ENCODE results near the gene NUDT8.
"Not testable (repeated sequence)": the region's sequence is repeated elsewhere in the genome, so short reads cannot be mapped to it uniquely, and the experiment has no call there.

NUDT8 gene

DNA sequence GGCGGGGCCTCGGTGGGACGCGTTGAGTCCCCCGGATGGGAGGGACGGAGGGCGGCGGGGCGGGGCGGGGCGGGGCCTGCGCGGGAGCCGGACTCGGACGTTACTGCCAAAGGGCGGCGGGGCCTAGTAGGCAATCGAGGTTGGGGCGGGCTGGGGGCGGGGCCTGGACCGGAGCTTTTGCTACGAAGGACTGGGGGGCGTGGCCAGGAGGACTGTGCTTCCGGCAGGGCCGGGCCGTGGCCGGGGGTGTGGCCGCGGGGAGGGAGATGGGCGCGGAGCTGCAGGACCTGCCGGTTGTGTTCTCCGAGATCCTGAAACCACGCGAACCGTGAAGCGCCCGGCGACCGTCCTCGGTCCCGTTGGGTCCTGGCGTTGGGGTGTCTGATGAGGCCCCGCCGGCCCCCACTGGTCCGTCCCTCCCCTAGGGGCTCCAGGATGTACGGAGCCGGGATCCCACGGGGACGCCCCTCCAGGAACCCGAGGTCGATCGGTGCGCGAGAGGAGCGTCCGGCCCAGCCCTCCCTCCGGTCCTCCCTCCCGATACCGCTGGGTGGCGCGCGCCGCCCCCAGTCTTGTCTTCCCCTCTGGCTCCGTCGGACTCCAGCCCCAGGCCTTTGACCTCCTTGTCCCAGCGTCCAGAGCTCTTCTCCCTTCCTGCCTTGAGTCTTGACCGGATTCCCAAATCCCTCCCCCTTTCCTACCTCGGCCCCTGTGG, 648 bp upstream of the NUDT8 start:
- TF ChIP-seq, protein P1, sequence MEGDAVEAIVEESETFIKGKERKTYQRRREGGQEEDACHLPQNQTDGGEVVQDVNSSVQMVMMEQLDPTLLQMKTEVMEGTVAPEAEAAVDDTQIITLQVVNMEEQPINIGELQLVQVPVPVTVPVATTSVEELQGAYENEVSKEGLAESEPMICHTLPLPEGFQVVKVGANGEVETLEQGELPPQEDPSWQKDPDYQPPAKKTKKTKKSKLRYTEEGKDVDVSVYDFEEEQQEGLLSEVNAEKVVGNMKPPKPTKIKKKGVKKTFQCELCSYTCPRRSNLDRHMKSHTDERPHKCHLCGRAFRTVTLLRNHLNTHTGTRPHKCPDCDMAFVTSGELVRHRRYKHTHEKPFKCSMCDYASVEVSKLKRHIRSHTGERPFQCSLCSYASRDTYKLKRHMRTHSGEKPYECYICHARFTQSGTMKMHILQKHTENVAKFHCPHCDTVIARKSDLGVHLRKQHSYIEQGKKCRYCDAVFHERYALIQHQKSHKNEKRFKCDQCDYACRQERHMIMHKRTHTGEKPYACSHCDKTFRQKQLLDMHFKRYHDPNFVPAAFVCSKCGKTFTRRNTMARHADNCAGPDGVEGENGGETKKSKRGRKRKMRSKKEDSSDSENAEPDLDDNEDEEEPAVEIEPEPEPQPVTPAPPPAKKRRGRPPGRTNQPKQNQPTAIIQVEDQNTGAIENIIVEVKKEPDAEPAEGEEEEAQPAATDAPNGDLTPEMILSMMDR (conservative IDR thresholded peaks at IDR 0.05; ENCODE audit: low read depth, low read length) = peak; percentile 76
- peak; percentile 73 for DNase-seq (ENCODE audit: low read depth)
- peak overlapping the region; percentile 70 for H3K4me3 ChIP-seq (ENCODE audit: low read length)

GRCh38 chr11:67628710-67629385, 889 bp downstream of the NUDT8 start:
- TF ChIP-seq, protein P1 (conservative IDR thresholded peaks at IDR 0.05; ENCODE audit: low read depth, low read length) = no peak
- no peak for DNase-seq (ENCODE audit: low read depth)
- no peak overlapping the region for H3K4me3 ChIP-seq (ENCODE audit: low read length)

DNA sequence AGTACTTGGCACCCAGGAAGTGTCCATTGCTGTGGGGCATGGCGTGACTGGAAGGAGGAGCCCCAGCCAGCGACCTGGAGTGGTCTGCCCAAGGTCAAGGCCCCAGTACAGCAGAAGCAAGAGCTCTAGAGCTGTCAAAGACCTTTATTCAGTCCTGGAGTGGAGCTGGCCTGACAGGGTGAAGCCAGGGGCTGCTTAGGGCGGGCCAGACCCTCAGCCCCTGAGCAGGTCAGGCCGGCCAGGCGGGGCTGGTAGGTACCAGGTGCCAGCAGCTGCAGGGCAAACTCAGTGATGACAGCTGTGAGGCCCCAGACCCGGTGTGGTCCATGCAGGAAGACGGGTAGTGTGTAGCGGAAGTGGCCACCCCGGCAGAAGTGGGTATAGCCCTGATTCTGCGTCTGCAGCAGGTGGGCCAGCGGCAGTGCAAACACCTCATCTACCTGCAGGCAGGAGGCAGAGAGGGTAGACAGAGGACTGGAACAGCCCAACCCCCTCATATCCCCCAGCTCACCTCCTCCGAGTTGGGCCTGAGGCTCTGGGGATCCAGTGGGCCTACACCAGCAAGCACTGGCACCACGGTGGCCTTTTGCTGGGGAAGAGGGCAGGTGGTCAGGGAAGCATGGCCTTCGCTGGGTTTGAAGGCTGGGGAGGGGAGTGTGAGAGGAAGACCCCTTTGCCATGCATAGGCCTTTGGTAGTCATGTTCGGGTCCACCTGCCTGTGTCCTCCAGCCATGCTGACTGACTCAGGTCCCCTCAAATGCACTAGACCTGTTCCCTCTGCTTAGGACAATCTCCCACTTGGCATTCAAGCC, 1.7 kb downstream of the NUDT8 start:
- DNase-seq (ENCODE audit: low read depth) = no peak
- TF ChIP-seq, protein P1 (conservative IDR thresholded peaks at IDR 0.05; ENCODE audit: low read depth, low read length) = no peak
- H3K4me3 ChIP-seq (ENCODE audit: low read length) = no peak overlapping the region

- DNase-seq (ENCODE audit: low read depth) = no peak
- no peak overlapping the region for H3K4me3 ChIP-seq (ENCODE audit: low read length)
These were observed 2.3 kb downstream of the NUDT8 start for GRCh38 chr11:67627441-67627811.

GRCh38 chr11:67626970-67627369, 2.8 kb downstream of the NUDT8 start:
- TF ChIP-seq, protein P1 (conservative IDR thresholded peaks at IDR 0.05; ENCODE audit: low read depth, low read length) = no peak
- no peak overlapping the region for H3K4me3 ChIP-seq (ENCODE audit: low read length)
- no peak for DNase-seq (ENCODE audit: low read depth)

More at GRCh38 chr11:67627441-67627811, 2.3 kb downstream of the NUDT8 start:
- TF ChIP-seq, protein P1 (conservative IDR thresholded peaks at IDR 0.05; ENCODE audit: low read depth, low read length) = no peak

GRCh38 chr11:67626131-67626833, 3.5 kb downstream of the NUDT8 start:
- not testable (repeated sequence) for DNase-seq (ENCODE audit: low read depth); H3K4me3 ChIP-seq (ENCODE audit: low read length)

DNA sequence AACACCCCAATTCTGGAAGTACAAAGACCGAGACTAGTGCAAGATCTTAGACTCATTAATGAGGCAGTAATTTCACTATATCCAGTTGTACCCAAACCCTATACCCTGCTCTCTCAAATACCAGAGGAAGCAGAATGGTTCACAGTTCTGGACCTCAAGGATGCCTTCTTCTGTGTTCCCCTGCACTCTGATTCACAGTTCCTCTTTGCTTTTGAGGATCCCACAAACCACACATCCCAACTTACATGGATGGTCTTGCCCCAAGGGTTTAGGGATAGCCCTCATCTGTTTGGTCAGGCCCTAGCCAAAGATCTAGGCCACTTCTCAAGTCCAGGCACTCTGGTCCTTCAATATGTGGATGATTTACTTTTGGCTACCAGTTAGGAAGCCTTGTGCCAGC, 5.9 kb downstream of the NUDT8 start:
- not testable (repeated sequence) for DNase-seq (ENCODE audit: low read depth); H3K4me3 ChIP-seq (ENCODE audit: low read length)

DNA sequence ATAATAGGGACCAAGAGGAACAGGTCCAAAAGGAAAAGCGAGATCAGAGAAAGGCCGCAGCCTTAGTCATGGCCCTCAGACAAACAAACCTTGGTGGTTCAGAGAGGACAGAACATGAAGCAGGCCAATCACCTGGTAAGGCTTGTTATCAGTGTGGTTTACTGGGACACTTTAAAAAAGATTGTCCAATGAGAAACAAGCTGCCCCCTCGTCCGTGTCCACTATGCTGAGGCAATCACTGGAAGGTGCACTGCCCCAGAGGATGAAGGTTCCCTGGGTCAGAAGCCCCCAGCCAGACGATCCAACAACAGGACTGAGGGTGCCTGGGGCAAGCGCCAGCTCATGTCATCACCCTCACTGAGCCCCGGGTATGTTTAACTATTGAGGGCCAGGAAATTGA, 6.8 kb downstream of the NUDT8 start:
- DNase-seq (ENCODE audit: low read depth) = not testable (repeated sequence)

GRCh38 chr11:67621928-67622327, 7.8 kb downstream of the NUDT8 start:
- not testable (repeated sequence) for H3K4me3 ChIP-seq (ENCODE audit: low read length); DNase-seq (ENCODE audit: low read depth)

More for the DNA sequence above, 6.8 kb downstream of the NUDT8 start:
- not testable (repeated sequence) for H3K4me3 ChIP-seq (ENCODE audit: low read length)

GRCh38 chr11:67620621-67621020, 9.1 kb downstream of the NUDT8 start:
- not testable (repeated sequence) for H3K4me3 ChIP-seq (ENCODE audit: low read length); DNase-seq (ENCODE audit: low read depth)

DNA sequence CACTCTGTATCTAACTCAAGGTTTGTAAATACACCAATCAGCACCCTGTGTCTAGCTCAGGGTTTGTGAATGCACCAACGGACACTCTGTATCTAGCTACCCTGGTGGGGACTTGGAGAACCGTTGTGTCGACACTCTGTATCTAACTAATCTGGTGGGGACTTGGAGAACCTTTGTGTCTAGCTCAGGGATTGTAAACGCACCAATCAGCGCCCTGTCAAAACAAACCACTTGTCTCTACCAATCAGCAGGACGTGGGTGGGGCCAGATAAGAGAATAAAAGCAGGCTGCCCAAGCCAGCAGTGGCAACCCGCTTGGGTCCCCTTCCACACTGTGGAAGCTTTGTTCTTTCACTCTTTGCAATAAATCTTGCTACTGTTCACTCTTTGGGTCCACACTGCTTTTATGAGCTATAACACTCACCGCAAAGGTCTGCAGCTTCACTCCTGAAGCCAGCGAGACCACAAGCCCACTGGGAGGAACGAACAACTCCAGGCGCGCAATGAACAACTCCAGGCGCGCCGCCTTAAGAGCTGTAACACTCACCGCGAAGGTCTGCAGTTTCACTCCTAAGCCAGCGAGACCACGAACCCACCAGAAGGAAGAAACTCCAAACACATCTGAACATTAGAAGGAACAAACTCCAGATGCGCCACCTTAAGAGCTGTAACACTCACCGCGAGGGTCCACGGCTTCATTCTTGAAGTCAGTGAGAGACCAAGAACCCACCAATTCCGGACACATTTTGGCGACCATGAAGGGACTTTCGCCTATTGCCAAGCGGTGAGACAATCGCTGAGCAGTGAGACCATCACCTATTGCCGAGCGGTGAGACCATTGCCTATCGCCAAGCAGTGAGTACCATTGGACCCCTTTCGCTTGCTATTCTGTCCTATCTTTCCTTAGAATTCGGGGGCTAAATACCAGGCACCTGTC, 9.8 kb downstream of the NUDT8 start:
- not testable (repeated sequence) for H3K4me3 ChIP-seq (ENCODE audit: low read length); DNase-seq (ENCODE audit: low read depth)

Data from retinal pigment epithelial cell (primary cell).